ENCODE results near the gene ADAMTS6. TPM values are rescaled to one million over a fixed set of nuclear protein-coding genes. Genes with fewer than 3 reads are reported as not detected.

ADAMTS6 gene
- total RNA-seq, 3 donors from 2014 or later (not counting 1 experiment from before 2014, with no cell fraction given), result 0.47 to 1.4 (median 1.1) TPM

DNA sequence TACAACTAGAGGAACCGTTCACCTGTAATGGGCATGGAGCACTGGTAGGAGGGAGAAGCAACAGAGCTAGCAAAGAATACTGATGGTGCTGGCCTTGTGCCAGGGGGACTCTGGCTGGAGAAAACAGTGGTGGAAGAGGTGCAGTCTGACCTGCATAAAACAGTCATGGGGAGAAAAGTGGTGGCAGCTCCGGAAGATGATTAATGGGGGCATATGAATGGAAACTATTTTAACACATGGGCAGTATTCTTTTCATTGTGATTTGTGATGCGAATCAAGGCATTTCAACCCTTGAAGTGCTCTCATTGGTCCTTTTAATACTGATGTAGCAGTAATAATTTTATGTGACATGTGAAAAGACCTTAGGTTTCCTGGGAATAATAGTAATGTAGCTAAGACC is 219.6 kb downstream of the ADAMTS6 start:
- no peak for ATAC-seq
- TF ChIP-seq, protein P1, sequence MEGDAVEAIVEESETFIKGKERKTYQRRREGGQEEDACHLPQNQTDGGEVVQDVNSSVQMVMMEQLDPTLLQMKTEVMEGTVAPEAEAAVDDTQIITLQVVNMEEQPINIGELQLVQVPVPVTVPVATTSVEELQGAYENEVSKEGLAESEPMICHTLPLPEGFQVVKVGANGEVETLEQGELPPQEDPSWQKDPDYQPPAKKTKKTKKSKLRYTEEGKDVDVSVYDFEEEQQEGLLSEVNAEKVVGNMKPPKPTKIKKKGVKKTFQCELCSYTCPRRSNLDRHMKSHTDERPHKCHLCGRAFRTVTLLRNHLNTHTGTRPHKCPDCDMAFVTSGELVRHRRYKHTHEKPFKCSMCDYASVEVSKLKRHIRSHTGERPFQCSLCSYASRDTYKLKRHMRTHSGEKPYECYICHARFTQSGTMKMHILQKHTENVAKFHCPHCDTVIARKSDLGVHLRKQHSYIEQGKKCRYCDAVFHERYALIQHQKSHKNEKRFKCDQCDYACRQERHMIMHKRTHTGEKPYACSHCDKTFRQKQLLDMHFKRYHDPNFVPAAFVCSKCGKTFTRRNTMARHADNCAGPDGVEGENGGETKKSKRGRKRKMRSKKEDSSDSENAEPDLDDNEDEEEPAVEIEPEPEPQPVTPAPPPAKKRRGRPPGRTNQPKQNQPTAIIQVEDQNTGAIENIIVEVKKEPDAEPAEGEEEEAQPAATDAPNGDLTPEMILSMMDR (IDR thresholded peaks at IDR 0.05), result no peak
- Histone ChIP-seq H3K4me1 (ENCODE audit: control insufficient read depth, insufficient read depth, low read length) (no peaks in the 10 kb centered on the region), H3K9me3 (ENCODE audit: control insufficient read depth, insufficient read depth, low read length) (no peaks in the 10 kb centered on the region), H3K27me3 (ENCODE audit: control insufficient read depth, insufficient read depth, low read length) (no peaks in the 10 kb centered on the region), H3K27ac (ENCODE audit: low read length) (no peak overlapping the region), H3K4me3 (ENCODE audit: low read length) (no peak overlapping the region), H3K36me3 (ENCODE audit: control insufficient read depth, insufficient read depth, low read length) (no peaks in the 10 kb centered on the region)
- Mint-ChIP-seq H3K36me3 (no peaks in the 10 kb centered on the region), H3K4me1 (no peaks in the 10 kb centered on the region), H3K4me3 (no peak overlapping the region), H3K27me3 (ENCODE audit: low read depth in 2 of 2) (peaks cover 0 to 3% of the 10 kb centered on the region in 2 donors), H3K27ac (no peak overlapping the region), H3K9me3 (peaks cover 0 to 7% of the 10 kb centered on the region in 2 donors)
- no peak for DNase-seq
- intact Hi-C loops (cut with micrococcal nuclease), result no loop called here
- 86% methylated on average over 3 of the region's 3 CpGs for WGBS (ENCODE audit: insufficient coverage)

DNA sequence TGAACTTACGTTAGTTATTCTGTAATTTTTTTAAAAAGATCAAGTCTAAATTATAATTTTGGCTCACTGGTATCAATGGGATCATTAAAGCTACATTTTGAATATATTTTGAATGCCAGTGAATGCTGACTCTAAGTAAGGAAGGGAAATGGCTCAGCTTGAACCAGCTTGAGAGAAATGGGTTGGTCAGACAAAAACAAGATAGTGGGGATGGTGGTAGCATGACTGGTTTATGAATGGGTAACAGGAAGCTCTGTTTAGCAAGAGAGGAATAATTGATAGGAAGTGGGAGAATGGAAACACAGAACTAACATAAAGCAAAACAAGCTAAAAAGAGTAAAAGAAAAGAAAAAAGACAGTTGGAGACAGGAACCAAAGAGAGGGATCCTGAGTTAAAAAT is 220.2 kb downstream of the ADAMTS6 start:
- Mint-ChIP-seq H3K36me3 (no peaks in the 10 kb centered on the region), H3K9me3 (peaks cover 0 to 7% of the 10 kb centered on the region in 2 donors)
- intact Hi-C loops (cut with micrococcal nuclease), result no loop called here

GRCh38 chr5:65255294-65255693 is 226.4 kb downstream of the ADAMTS6 start:
- Histone ChIP-seq H3K27ac (ENCODE audit: low read length) (no peak overlapping the region), H3K36me3 (ENCODE audit: control insufficient read depth, insufficient read depth, low read length) (no peaks in the 10 kb centered on the region), H3K4me3 (ENCODE audit: low read length) (no peak overlapping the region), H3K4me1 (ENCODE audit: control insufficient read depth, insufficient read depth, low read length) (no peaks in the 10 kb centered on the region), H3K27me3 (ENCODE audit: control insufficient read depth, insufficient read depth, low read length) (no peaks in the 10 kb centered on the region), H3K9me3 (ENCODE audit: control insufficient read depth, insufficient read depth, low read length) (no peaks in the 10 kb centered on the region)
- intact Hi-C loops (cut with micrococcal nuclease), result no loop called here
- TF ChIP-seq, protein P1 (IDR thresholded peaks at IDR 0.05), result no peak
- no peak for DNase-seq
- Mint-ChIP-seq H3K9me3 (peaks cover 0 to 7% of the 10 kb centered on the region in 2 donors), H3K4me1 (no peaks in the 10 kb centered on the region), H3K27ac (no peak overlapping the region), H3K36me3 (no peaks in the 10 kb centered on the region), H3K27me3 (ENCODE audit: low read depth in 2 of 2) (no peaks in the 10 kb centered on the region), H3K4me3 (no peak overlapping the region)
- no peak for ATAC-seq
- WGBS (ENCODE audit: insufficient coverage), result 93% methylated on average over 3 of the region's 3 CpGs

More for the DNA sequence above, 220.2 kb downstream of the ADAMTS6 start:
- no peaks in the 10 kb centered on the region for H3K9me3 ChIP-seq (ENCODE audit: control insufficient read depth, insufficient read depth, low read length)
- DNase-seq, result no peak
- Mint-ChIP-seq H3K27ac (no peak overlapping the region), H3K27me3 (ENCODE audit: low read depth in 2 of 2) (peaks cover 0 to 3% of the 10 kb centered on the region in 2 donors), H3K4me1 (no peaks in the 10 kb centered on the region), H3K4me3 (no peak overlapping the region)
- TF ChIP-seq, protein P1 (IDR thresholded peaks at IDR 0.05), result no peak
- H3K27ac ChIP-seq (ENCODE audit: low read length), result no peak overlapping the region
- no peak overlapping the region for H3K4me3 ChIP-seq (ENCODE audit: low read length)
- WGBS (ENCODE audit: insufficient coverage), result 80% methylated on average over 1 of the region's 1 CpG
- H3K36me3 ChIP-seq (ENCODE audit: control insufficient read depth, insufficient read depth, low read length), result no peaks in the 10 kb centered on the region
- H3K27me3 ChIP-seq (ENCODE audit: control insufficient read depth, insufficient read depth, low read length), result no peaks in the 10 kb centered on the region
- no peaks in the 10 kb centered on the region for H3K4me1 ChIP-seq (ENCODE audit: control insufficient read depth, insufficient read depth, low read length)
- ATAC-seq, result no peak

GRCh38 chr5:65252977-65253376 is 228.7 kb downstream of the ADAMTS6 start:
- ATAC-seq, result no peak

More at GRCh38 chr5:65252977-65253376, 228.7 kb downstream of the ADAMTS6 start:
- peaks cover 0 to 5% of the 10 kb centered on the region in 2 donors for H3K9me3 Mint-ChIP-seq
- Histone ChIP-seq H3K27ac (ENCODE audit: low read length) (no peak overlapping the region), H3K9me3 (ENCODE audit: control insufficient read depth, insufficient read depth, low read length) (no peaks in the 10 kb centered on the region), H3K4me1 (ENCODE audit: control insufficient read depth, insufficient read depth, low read length) (no peaks in the 10 kb centered on the region), H3K27me3 (ENCODE audit: control insufficient read depth, insufficient read depth, low read length) (no peaks in the 10 kb centered on the region), H3K36me3 (ENCODE audit: control insufficient read depth, insufficient read depth, low read length) (no peaks in the 10 kb centered on the region), H3K4me3 (ENCODE audit: low read length) (no peak overlapping the region)
- H3K4me1 Mint-ChIP-seq, result no peaks in the 10 kb centered on the region
- no peaks in the 10 kb centered on the region for H3K27me3 Mint-ChIP-seq (ENCODE audit: low read depth in 2 of 2)
- 91% methylated on average over 6 of the region's 6 CpGs for WGBS (ENCODE audit: insufficient coverage)
- no peak overlapping the region for H3K4me3 Mint-ChIP-seq
- intact Hi-C loops (cut with micrococcal nuclease), result no loop called here
- H3K27ac Mint-ChIP-seq, result no peak overlapping the region
- TF ChIP-seq, protein P1 (IDR thresholded peaks at IDR 0.05), result no peak
- H3K36me3 Mint-ChIP-seq, result no peaks in the 10 kb centered on the region
- no peak for DNase-seq
